ENCODE data around the gene SLC25A45.

The SLC25A45 gene, protein sequence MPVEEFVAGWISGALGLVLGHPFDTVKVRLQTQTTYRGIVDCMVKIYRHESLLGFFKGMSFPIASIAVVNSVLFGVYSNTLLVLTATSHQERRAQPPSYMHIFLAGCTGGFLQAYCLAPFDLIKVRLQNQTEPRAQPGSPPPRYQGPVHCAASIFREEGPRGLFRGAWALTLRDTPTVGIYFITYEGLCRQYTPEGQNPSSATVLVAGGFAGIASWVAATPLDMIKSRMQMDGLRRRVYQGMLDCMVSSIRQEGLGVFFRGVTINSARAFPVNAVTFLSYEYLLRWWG

DNA sequence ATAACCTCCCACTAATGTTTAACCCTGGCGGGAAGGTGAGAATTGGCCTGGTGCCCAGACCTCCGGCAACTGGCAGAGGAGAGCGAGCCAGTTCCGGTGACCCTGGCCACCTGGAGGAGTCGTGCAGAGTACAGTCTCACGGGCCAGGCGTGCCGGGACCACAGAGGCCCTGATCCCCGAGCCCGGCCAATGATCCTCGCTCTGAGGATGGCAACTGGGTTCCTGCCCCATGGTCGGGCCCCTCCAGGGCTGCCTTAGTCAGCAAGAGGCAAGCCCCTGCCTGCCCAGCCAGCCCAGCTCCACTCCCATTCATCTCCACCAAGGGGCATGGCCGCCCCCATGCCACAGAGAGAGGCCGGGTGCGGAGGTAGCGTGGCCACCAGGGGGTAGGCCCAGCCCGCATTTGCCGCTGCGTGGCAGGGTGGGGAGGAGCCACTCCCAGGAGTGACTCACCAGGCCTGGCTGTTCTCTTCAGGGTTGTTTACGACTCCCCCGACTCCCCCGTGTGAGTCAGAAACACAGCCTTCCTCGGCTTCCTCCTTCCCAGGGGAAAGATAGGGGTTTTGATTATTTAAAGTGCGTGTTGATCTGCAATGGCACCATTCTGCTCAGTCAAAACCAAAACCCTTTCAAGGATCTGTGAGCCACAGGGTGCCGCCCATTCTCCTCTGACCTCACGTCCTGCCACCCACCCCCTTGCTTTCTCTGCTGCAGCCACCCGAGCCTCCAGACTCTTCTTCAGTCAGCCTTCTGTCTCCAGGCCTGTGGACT is at the start of gene SLC25A45:
Gene SLC25A45 (minus strand): TSS at position 614 of the 771 bp plus-strand sequence. CDS start 695 bp downstream, outside the sequence.
- DNase-seq (ENCODE audit: low read depth in 2 of 2, low spot score in 1 of 2), result peak; percentile 76 to 83

DNA sequence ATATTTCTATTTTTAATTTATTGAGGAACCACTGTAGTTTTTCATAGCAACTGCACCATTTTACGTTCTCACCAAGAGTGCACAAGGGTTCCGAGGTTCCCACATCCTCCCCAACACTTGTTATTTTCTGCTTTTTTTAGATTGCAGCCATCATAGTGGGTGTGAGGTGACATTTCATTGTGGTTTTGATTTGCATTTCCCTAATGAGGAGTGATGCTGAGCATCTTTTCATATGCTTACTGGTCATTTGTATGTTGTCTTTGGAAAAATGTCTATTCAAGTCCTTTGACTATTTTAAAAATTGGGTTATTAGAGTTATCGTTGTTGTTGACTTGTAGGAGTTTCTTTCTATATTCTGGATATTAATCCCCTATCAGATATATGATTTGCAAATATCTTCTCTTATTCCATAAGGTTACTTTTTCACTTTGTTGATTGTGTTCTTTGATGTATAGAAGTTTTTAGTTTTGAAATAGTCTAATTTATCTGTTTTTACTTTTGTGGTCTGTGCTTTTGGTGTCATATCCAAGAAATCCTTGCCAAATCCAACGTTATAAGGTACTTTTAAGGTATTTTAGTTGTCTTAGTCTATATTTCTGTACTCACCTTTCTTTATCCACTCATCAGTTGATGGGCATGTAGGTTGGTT is 49.1 kb upstream of the SLC25A45 start:
- no peak for DNase-seq (ENCODE audit: low read depth in 2 of 2, low spot score in 1 of 2)

DNA sequence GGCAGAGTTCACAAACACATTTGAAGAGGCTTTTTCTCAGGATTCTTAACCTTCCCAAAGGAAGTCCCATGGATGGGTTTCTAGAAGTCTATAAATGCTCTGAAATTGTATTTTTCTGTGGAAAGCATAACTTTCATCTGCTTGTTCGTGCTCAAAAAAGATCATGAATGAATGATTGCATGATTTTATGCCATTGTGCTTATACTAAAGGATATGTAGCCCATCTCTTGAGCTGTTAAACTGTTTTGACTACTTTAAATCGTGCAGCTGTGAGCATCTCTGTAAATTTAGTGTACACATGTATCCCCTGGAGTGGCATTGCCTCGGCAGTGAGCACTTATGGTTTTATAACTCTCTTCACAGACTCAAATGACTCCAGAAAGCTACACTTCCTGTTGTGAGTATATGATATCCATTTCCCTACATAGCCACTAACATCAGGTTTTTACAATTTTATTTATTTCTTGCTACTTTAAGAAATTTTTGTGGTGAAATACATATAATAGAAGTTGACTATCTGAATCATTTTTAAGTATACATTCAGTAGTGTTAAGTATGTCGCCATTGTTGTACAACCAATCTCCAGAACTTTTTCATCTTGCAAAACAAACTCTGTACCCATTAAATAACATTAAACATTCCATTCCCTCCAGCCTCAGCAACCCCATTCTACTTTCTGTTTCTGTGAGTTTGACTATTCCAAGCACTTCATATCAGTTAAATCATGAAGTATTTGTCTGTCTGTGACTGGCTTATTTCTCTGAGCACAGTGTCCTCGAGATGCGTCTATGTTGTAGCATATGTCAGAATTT is 48.2 kb upstream of the SLC25A45 start:
- DNase-seq (ENCODE audit: low read depth in 2 of 2, low spot score in 1 of 2), result no peak

- no peak for DNase-seq (ENCODE audit: low read depth in 2 of 2, low spot score in 1 of 2)
These were observed 47.4 kb upstream of the SLC25A45 start for GRCh38 chr11:65429724-65430405.

DNA sequence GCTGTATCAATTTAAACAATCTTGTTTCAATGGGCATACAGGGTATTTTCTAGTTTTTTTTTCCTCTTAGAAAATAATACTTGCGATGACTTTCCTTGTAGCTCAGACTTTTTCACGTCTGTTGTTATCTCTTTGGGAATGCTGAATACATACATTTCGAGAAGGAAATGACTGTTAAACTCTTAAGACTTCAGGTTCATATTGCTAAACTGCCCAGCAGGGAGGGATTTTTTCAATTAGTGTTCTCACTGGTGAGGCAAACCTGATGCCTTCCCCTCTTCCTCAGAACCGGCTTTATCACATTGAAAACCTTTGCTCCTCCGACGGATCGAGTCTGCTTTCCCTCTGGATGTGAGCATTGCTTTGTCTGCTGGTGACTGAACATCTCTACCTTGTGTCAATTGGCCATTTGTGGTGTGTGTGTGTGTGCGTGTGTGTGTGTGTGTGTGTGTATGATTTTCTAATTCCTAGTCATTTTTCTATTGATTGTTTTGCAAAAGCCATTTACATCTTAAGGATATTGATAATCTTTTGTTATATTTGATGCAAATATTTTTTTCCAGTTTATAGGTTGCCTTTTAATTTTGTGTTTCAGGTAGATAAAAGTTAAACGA is 46.7 kb upstream of the SLC25A45 start:
- no peak for DNase-seq (ENCODE audit: low read depth in 2 of 2, low spot score in 1 of 2)

DNA sequence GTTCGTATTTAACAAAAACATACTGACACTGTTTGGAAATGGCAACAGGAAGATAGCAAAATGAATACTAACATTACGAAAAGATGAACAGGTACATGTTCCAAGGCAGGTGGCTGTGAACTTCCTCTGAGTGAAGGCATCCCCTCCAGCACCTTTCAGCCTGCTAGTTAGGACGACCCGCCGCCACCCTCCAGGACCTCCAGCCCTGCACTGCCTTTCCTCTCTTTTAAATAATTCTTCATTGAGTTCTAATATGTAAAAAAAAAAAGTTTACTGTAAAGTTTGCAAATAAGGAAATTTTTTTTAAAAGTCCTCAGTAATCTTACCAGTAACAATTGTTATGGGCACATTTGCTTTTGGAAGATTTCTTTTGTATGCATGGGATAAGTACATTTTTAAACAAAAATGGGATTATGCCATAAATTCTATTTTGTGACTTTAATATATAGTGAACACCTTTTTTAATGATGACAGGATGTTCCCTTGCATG is 46.2 kb upstream of the SLC25A45 start:
- DNase-seq (ENCODE audit: low read depth in 2 of 2, low spot score in 1 of 2), result no peak

DNA sequence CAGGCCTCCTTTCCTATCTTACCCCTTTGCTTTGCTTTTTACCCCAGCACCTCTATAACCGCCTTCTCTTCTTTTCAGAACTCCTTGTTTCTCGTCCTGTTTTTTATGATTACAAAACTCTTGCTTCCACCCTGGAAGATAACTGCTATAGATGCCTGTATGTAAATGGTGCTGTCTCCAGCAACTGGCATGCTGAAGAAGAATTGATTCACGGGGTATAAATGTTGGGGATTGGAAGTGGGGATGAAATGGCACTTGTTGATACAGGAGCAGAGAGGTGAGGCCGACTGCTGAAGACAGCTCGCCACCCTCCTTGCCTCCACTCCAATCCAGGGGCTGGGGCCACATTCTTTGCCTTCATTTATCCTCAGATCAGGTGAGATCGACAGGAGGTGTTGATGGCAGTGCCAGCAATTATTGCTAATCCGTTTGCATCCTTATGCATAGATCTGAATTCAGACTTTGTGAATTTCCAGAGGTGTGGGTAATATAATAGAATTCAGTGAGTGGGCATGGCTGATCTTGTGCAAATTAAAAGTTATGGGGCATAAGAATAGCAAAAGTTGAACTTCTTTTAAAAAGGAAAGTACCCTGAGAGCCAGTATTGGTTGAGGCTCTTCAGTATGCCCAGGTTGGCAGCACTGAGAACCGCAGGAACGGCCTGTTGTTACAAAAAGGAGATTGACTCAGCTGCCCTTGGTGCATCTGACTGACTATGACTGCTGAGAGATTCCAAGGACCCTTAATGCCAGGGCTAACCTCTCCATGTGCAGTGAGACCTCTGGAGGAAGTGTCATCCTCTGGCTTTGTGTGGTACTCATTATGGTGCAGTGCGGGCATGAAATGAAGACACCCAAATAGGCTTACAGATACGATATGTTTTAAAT is 45.5 kb upstream of the SLC25A45 start:
- no peak for DNase-seq (ENCODE audit: low read depth in 2 of 2, low spot score in 1 of 2)

DNA sequence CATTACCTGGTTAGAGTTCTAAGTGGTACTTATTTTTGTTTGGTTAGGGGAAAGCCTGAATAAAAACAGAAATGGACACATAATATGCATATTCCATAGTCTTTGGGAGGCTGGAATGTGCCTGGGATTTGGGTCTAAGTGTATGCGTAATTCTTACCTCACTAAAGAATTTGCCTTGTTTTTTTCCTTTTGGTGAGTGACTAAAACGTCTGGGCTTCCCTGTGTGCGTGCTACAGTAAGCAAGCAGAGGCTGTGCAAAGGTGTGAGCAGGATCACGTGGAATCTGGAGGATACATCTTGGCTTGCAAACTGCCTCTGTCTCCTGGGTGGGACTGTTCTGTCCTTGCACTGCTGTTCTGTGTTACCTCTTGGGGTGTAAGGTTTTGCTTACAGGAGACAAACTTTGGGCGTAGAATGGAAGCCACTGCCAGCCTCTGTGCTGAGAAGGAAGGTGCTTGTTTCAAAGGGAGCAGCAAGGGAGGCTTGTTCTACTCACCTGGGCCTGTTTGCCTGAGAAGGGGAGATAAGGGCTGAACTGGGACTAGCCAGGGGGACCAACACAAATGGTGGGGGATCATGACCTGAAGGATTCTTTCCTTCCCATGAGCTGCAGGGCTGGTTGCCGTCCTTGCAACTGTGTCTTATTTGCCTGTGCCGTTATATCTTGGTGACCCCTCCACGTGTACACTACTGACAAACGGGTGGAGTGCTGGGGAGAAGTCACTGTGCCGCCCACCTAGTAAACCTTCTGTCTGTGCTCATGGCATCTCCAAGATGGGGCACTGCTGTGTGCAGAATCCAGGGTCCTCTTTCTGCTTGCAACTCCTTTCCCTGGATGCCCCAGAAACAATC is 44.6 kb upstream of the SLC25A45 start:
- DNase-seq (ENCODE audit: low read depth in 2 of 2, low spot score in 1 of 2), result no peak

DNA sequence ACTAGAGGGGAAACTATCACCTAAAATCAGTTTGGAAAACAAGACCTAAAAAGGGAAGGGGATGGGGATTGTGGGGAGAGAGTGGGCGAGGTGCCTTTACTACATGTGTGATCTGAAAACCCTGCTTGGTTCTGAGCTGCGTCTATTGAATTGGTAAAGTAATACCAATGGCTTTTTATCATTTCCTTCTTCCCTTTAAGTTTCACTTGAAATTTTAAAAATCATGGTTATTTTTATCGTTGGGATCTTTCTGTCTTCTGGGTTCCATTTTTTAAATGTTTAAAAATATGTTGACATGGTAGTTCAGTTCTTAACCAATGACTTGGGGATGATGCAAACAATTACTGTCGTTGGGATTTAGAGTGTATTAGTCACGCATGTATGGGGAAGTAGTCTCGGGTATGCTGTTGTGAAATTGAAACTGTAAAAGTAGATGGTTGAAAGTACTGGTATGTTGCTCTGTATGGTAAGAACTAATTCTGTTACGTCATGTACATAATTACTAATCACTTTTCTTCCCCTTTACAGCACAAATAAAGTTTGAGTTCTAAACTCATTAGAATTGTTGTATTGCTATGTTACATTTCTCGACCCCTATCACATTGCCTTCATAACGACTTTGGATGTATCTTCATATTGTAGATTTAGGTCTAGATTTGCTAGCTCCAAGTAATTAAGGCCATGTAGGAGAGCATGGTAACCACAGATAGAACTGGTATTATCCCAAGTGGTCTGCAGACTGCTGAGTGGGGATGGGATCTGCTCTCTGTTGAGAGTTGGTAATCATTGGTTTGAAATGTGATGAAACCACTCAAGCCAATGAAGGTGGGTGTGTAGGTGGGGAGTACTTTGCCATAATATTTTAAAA is 43.8 kb upstream of the SLC25A45 start:
- no peak for DNase-seq (ENCODE audit: low read depth in 2 of 2, low spot score in 1 of 2)

DNA sequence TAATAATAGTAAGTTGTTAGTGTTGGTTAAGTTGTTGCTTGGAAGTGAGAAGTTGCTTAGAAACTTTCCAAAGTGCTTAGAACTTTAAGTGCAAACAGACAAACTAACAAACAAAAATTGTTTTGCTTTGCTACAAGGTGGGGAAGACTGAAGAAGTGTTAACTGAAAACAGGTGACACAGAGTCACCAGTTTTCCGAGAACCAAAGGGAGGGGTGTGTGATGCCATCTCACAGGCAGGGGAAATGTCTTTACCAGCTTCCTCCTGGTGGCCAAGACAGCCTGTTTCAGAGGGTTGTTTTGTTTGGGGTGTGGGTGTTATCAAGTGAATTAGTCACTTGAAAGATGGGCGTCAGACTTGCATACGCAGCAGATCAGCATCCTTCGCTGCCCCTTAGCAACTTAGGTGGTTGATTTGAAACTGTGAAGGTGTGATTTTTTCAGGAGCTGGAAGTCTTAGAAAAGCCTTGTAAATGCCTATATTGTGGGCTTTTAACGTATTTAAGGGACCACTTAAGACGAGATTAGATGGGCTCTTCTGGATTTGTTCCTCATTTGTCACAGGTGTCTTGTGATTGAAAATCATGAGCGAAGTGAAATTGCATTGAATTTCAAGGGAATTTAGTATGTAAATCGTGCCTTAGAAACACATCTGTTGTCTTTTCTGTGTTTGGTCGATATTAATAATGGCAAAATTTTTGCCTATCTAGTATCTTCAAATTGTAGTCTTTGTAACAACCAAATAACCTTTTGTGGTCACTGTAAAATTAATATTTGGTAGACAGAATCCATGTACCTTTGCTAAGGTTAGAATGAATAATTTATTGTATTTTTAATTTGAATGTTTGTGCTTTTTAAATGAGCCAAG is 42.9 kb upstream of the SLC25A45 start:
- DNase-seq (ENCODE audit: low read depth in 2 of 2, low spot score in 1 of 2), result peak; percentile 53 to 73

DNA sequence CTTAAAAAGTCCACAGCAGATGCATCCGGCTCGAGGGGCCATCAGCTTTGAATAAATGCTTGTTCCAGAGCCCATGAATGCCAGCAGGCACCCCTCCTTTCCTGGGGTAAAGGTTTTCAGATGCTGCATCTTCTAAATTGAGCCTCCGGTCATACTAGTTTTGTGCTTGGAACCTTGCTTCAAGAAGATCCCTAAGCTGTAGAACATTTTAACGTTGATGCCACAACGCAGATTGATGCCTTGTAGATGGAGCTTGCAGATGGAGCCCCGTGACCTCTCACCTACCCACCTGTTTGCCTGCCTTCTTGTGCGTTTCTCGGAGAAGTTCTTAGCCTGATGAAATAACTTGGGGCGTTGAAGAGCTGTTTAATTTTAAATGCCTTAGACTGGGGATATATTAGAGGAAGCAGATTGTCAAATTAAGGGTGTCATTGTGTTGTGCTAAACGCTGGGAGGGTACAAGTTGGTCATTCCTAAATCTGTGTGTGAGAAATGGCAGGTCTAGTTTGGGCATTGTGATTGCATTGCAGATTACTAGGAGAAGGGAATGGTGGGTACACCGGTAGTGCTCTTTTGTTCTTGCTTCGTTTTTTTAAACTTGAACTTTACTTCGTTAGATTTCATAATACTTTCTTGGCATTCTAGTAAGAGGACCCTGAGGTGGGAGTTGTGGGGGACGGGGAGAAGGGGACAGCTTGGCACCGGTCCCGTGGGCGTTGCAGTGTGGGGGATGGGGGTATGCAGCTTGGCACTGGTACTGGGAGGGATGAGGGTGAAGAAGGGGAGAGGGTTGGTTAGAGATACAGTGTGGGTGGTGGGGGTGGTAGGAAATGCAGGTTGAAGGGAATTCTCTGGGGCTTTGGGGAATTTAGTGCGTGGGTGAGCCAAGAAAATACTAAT is 42.0 kb upstream of the SLC25A45 start:
- DNase-seq (ENCODE audit: low read depth in 2 of 2, low spot score in 1 of 2), result no peak

GRCh38 chr11:65423516-65424204 is 41.2 kb upstream of the SLC25A45 start:
- no peak for DNase-seq (ENCODE audit: low read depth in 2 of 2, low spot score in 1 of 2)

DNA sequence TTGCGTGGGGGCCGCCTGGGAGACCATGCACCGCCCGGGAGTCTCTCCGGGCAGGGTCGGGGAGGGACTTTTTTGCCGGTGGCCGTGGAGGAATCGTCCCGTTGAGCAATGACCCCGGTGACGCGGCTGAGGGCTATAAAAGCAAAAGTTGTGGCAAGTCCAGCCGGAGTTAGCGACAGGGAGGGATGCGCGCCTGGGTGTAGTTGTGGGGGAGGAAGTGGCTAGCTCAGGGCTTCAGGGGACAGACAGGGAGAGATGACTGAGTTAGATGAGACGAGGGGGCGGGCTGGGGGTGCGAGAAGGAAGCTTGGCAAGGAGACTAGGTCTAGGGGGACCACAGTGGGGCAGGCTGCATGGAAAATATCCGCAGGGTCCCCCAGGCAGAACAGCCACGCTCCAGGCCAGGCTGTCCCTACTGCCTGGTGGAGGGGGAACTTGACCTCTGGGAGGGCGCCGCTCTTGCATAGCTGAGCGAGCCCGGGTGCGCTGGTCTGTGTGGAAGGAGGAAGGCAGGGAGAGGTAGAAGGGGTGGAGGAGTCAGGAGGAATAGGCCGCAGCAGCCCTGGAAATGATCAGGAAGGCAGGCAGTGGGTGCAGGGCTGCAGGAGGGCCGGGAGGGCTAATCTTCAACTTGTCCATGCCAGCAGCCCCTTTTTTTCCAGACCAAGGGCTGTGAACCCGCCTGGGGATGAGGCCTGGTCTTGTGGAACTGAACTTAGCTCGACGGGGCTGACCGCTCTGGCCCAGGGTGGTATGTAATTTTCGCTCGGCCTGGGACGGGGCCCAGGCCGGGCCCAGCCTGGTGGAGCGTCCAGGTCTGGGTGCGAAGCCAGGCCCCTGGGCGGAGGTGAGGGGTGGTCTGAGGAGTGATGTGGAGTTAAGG is 40.4 kb upstream of the SLC25A45 start, which contains the start of gene NEAT1:
Gene NEAT1 (plus strand): TSS at position 166 of the 883 bp plus-strand sequence.
- DNase-seq (ENCODE audit: low read depth in 2 of 2, low spot score in 1 of 2), result peak; percentile 93 to 97

Measured in stimulated activated CD8-positive, alpha-beta memory T cell treated with anti-CD3 and anti-CD28 coated beads, Interleukin-4, amount 100 ng/mL, for 1 hour (primary cell).